ENCODE results near the gene CAPN12.
"Not testable (repeated sequence)": the region's sequence is repeated elsewhere in the genome, so short reads cannot be mapped to it uniquely, and the experiment has no call there.

CAPN12 gene

DNA sequence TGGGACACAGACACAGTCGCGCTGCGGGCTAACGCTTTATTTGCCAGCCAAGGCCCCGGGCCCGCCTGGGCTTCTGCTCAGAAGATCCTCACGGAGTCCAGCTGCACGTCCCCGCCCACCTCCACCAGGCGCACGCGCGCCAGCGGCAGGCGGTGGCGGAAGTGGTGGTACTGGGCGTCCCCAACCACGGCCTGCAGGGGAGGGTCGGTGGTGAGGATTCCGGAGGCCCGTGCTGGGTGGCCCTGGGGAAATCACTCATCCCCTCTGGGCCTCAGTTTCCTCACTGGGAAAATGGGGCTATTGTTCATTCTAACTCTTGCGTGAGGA lies 26.6 kb upstream of the CAPN12 start:
- not testable (repeated sequence) for DNase-seq (ENCODE audit: low read depth)

DNA sequence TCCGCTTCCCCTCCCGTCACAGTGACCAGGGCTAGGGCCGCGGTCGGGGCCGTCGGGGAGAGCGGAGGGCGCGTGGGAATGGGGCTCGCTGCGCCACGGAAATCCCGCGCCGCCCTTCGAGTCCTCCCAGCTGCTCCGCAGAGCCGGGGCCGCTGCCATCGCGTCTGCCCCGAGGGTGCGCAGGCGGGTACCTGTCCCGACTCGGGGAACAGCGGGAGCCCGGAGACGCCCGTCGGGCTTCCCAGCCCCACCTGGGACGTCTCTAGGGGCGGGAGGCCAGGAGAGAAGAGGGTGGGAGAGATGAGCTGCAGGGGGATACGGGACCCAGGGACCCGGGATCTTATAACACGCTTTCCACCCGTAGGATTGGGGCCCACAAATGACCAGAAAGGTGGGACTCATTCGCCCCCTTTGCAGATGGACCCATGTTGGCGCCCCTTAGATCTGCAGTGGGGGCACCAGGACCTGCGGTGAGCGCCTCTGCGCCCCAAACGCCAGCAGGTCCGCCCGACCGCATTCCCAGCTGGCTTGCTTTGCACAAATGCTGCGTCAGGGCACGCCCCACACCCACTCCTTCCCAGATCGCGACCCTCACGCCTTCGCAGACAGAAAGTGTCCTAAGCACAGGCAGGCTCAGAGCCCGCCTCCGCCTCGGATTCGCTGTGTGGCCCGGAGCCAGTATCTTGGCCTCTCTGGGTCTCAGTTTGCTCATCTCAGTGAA lies 26.1 kb upstream of the CAPN12 start:
- not testable (repeated sequence) for DNase-seq (ENCODE audit: low read depth)

DNA sequence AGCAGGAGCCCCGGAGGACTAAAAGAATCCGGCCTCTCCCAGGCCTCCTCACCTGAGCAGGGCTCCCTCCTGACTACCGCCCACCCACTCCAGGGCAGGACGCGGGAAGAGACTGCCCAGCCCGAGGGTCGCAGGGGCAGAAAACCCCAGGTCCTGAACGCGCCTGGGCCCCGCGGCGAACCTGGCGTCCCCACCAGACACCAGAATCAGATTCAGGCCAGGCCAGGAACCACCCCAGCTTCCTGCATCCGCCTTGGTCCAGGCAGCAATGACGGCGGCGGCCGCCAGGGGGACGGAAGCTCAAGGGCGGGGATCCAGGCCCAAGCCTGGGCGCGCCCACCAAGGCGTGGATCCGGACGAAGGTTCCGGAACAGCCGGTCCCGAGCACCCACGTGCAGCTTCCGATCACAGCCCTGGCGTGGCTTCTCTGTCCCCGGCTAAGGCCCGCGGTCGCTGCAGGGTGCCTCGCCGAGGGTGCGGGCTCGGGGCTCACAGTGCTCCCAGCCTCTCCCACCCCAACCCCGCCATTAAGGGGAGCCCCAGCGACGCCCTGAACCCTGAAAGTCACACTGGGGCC lies 25.4 kb upstream of the CAPN12 start:
- DNase-seq (ENCODE audit: low read depth), result peak; percentile 83

GRCh38 chr19:38766276-38767047 lies 22.2 kb upstream of the CAPN12 start:
- DNase-seq (ENCODE audit: low read depth), result no peak

DNA sequence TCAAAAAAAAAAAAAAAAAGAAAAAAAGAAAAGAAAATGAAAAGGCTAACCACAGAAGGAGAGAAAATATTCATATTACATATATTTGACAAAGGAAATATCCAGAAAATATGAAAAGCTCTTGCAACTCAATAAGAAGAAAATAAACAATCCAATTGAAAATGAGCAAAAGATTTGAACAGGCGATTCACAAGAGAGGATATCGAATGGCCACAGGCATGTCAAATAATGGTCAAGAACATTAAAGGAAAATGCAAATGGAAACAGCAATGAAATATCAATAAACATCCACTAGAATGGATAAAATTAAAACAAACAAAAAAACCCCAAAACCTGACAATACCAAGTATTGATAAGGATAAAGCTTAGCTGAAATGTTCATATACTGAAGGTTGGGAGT lies 20.9 kb upstream of the CAPN12 start:
- DNase-seq (ENCODE audit: low read depth), result no peak

DNA sequence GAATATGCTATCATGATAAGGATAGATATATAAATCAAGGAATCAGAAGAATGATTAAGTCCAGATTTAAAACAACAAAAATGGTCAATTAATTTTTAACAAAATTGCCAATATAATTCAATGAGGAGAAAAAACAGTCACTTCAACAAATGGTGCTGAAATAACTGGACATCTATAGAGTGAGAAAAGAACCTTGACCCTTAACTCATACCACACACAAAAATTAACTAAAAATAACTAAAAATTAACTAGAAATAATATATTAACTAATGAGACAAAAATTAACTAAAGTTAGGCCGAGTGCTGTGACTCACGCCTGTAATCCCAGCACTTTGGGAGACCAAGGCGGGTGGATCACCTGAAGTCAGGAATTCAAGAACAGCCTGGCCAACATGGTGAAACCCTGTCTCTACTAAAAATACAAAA lies 19.5 kb upstream of the CAPN12 start:
- no peak for DNase-seq (ENCODE audit: low read depth)

- DNase-seq (ENCODE audit: low read depth), result not testable (repeated sequence)
Measured at GRCh38 chr19:38761884-38762389, 17.7 kb upstream of the CAPN12 start.

GRCh38 chr19:38760805-38761517 lies 16.7 kb upstream of the CAPN12 start:
- not testable (repeated sequence) for DNase-seq (ENCODE audit: low read depth)

DNA sequence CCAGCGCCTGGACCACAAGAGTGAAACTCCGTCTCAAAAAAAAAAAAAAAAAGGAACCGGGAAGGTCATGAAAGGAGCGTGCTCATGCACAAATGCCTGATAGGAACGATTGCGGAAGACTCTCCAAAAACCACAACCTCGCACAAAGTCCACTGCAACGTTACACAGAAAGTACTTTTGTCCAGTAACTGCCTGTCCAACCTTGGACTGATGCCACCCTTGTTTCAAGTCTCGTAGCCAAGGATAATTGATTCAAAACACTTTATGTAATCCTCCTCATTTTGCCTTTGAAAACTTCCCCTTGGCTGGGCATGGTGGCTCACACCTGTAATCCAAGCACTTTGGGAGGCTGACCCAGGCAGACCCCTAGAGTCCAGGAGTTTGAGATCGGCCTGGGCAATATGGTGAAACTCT lies 15.3 kb upstream of the CAPN12 start:
- no peak for DNase-seq (ENCODE audit: low read depth)

DNA sequence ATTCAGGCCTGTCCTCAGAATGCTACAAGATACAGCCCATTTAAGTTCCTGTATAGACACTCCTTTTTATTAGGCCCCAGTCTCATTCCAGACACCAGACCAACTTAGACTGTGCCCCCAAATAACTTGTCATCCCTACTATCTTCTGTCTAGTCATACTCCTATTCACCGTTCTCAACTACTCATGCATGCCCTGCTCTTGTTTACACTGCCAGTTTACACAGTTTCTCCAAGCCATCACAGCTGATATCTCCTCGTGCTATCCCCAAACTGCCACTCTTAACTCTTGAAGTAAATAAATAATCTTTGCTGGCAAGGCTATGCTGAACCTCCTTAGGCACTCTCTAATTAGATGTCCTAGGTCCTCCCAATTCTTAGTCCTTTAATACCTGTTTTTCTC lies 9.9 kb upstream of the CAPN12 start:
- not testable (repeated sequence) for DNase-seq (ENCODE audit: low read depth)

GRCh38 chr19:38753783-38754182 lies 9.5 kb upstream of the CAPN12 start:
- not testable (repeated sequence) for DNase-seq (ENCODE audit: low read depth)

DNA sequence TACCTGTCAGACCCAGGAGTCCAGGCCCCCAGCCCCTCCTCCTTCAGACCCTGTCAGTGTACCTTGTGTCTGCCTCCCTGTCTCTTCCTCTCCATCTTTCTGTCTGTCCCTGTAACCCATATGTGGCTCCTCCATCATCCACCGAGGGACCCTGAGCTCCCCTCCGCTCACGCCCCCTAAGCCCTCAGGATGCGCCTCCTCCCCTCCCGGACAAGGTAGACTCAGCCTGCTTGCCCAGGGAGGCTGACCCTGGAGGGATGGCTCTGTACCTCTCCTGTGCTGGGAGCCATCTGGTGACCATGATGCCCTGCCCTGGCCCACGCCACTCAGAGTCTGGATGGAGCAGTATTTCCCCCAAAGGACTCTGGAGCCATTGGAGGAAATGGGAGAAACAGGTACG lies 1.0 kb upstream of the CAPN12 start:
- DNase-seq (ENCODE audit: low read depth), result no peak

DNA sequence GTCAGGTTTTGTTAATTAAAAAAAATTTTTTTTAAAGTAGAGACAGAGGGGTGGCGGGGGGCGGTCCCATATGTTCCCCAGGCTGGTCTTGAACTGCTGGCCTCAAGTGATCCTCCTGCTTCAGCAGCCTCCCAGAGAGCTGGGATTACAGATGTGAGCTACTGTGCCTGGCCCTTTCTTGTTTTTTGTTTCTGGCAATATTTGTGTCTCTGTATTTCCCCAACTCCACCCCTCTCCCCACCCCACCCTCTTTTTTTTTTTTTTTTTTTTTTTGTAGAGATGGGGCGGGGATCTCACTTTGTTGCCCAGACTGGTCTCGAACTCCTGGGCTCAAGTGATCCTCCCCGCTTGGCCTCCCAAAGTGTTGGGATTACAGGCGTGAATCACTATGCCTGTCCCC lies 600 bp upstream of the CAPN12 start:
- DNase-seq (ENCODE audit: low read depth), result no peak

DNA sequence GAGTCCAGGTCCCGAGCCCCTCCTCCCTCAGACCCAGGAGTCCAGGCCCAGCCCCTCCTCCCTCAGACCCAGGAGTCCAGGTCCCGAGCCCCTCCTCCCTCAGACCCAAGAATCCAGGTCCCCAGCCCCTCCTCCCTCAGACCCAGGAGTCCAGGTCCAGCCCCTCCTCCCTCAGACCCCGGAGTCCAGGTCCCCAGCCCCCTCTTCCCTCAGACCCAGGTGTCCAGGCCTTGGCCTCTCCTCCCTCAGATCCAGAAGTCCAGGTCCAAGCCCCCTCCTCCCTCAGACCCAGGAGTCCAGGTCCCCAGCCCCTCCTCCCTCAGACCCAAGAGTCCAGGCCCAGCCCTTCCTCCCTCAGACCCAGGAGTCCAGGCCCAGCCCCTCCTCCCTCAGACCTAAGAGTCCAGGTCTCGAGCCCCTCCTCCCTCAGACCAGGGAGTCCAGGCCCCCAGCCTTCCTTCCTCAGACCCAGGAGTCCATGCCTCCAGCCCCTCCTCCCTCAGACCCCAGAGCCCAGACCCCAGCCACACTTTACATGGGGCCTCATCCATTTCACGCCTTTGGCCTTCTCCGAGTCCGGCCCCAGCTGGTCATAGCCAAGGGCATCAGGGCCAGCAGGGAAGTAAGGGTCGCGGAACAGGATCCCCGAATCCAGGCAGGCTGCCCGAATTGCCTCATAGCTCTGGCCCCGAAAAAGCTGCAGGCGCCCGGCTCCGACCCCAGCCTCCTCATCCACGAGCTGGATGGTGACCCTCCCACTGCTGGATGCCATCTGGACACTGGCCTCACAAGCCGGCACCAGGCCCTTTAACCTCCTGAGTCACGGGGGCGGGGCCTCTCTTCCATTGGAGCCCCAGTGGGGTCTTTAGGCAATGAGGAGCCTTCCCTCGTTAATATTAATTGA lies 628 bp downstream of the CAPN12 start:
- no peak for DNase-seq (ENCODE audit: low read depth)

DNA sequence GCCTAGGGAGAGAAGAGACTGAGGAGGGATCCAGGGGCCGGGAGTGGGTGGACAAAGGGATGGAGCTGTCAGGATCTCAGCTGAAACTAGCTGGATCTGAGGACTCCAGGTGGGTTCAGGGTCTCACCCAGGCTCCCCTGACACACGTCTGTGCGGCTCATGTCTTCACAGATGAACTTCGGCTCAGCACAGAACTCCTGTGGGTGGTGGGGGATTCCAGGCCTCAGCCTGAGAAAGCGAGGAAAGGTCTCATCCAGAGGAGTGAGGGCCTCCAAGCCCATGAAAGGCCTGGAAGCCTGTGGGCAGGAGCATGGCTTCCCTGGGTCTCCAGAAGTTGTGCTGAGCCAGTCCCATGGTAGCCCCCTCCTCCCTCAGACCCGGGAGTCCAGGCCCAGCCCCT lies 1.4 kb downstream of the CAPN12 start:
- DNase-seq (ENCODE audit: low read depth), result no peak

DNA sequence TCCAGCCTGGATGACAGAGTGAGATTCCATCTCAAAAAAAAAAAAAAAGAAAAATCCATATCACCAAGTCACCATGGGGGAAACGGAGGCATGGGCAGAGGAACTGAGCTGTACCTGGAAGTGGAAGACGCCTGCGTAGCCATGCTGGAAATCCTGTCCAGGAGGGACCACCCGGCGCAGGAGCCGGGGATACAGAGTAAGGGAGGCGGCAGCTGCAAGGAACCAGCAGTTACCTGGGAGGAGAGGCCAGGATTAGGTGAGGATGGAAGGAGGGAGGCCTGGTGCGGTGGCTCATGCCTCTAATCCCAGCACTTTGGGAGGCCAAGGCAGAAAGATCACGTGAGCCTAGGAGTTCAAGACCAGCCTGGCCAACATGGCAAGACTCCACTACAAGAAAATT lies 2.0 kb downstream of the CAPN12 start:
- no peak for DNase-seq (ENCODE audit: low read depth)

- no peak for DNase-seq (ENCODE audit: low read depth)
Measured at GRCh38 chr19:38741670-38742069, 2.6 kb downstream of the CAPN12 start.

DNA sequence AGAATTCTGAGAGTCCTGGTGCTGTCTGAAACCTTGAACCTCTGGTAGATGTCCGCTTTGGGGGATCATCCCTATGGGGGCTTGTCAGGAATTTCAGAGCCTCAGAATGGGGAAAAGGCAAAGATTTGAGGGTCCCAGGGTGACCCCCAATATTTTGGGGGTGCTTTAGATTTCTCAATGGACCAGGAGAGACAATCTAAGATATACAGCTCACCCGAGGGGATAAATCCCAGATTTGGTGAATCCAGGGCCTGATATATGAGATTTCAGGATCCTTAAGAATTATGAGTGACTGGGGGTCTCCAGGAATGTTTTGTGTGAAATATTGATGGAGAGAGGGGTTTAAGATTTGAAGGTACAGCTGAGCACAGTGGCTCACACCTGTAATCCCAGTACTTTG lies 3.3 kb downstream of the CAPN12 start:
- no peak for DNase-seq (ENCODE audit: low read depth)

- DNase-seq (ENCODE audit: low read depth), result no peak
Measured at GRCh38 chr19:38740257-38740592, 4.0 kb downstream of the CAPN12 start.

GRCh38 chr19:38739440-38740256 lies 4.6 kb downstream of the CAPN12 start:
- DNase-seq (ENCODE audit: low read depth), result no peak
